GM18505 (cell line): ENCODE measurements around the gene NPHP4.
"Not testable (repeated sequence)": the region's sequence is repeated elsewhere in the genome, so short reads cannot be mapped to it uniquely, and the experiment has no call there.

ENCODE experiments used
- ATAC-seq: cut with Tn5 transposase; IDR thresholded peaks from one replicate; pipeline ENCODE4 v1.9.1; 2021; ENCODE audit not compliant: unreplicated experiment
- POLR2A ChIP-seq: IDR thresholded peaks from 4 replicates; pipeline ENCODE4 v1.6.1; 2011; ENCODE audit warnings: borderline replicate concordance; ENCODE audit not compliant: insufficient read depth, insufficient read length; ENCODE audit errors: extremely low read depth

NPHP4 gene

DNA sequence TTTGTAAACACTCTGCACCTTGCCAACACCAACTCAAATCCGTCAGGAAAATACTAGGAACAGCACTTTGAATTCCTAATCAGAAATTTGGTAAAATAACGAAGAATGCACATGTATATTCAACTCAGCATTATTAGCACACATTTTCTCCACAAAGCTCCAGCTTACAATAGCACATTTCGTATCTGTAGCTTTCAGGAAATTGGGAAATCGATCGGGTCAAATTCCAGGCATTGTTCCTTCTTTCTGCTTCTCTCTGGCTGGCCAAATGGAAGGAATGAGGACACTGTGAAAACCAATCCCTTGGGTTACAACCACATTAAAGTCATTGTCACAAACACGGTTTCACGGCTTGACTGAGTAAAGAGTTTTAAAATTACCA lies 58.6 kb downstream of the NPHP4 start:
- no peak for ATAC-seq
- TF ChIP-seq POLR2A: no peak

DNA sequence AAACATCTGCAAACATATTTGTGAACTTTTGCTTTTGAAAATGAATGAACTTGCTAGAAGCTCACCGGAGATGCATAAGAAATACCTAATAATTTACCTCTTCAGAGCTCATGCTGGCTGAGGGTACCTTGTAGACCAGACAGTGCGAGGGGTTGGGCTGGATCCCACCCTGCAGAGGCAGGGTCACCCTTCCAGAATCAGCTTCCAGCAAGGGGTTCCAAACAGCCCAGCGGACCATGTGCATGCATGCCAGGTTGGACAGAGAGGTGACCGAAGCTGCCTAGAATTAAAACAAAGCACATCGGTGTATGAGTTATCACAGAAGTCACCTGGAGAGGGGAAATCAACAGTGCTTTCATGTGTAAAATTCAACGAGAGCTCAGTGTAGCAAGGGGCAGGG lies 59.2 kb downstream of the NPHP4 start:
- TF ChIP-seq POLR2A: no peak
- no peak for ATAC-seq

DNA sequence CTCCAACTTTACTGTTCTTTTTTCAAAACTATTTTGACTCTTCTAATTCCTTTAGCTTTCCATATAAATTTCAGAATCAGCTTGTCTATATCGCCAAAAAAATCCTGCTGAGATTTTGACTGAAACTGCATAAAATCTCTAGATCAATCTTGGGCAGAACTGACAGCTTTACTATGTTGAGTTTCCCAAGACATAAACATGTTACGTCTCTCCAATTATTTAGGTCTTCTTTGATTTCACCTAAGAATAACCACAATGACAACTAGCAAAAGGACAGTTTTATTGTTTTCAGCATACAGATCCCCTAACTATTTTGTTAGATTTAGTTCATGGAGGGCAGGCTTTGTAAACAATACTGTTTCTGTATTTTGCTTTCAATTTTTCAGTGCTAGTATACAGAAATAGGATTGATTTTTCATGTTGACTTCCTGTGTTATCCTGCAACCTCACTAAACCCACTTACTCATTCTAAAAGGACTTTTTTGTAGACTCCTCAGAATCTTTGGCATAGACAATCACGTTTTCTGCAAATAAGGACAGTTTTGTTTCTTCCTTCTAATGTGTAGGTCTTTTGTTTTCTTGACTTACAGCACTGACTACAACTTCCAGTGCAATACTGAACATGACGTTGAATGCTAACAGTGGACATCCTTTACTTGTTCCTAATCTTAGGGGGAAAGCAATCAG lies 63.4 kb downstream of the NPHP4 start:
- no peak for TF ChIP-seq POLR2A
- no peak for ATAC-seq

DNA sequence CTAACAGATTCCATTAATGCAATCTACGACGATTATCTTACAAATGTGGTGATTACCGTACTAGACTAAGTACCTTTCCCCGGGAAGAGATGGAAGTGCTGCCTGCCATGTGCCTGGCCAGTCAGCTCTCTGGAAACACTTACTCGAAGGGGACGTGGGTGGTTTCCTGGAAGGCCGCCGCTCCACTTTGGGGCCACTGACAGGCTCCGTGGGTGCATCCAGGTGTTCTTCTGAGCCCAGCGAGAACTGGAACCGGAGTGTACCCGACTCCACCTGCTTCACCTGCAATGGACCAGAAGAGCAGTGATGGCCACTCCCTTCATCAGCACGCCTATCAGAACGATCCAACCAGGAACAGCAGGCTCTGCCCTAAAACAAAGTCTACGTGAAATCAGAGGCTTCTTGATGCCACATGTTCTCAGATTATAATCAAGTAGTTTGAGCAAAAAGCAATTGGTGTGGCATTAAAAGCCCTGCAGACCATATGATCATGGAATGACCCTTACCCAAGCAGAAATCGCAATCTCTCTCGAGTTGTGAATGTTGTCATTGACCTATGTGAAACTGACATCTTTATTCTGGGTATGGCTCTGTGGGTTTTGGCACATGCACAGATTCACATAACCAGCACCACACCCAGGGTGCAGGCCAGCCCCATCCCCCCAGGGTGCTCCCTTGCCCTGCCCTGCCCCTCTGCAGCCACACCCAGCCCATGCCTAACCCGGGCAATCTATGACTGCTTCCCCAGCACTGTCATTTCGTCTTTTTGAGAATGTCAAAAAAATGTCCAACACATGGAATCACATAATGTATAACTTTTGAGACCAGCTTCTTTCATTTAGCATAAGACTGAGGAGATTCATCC lies 64.5 kb downstream of the NPHP4 start:
- no peak for ATAC-seq
- no peak for TF ChIP-seq POLR2A

DNA sequence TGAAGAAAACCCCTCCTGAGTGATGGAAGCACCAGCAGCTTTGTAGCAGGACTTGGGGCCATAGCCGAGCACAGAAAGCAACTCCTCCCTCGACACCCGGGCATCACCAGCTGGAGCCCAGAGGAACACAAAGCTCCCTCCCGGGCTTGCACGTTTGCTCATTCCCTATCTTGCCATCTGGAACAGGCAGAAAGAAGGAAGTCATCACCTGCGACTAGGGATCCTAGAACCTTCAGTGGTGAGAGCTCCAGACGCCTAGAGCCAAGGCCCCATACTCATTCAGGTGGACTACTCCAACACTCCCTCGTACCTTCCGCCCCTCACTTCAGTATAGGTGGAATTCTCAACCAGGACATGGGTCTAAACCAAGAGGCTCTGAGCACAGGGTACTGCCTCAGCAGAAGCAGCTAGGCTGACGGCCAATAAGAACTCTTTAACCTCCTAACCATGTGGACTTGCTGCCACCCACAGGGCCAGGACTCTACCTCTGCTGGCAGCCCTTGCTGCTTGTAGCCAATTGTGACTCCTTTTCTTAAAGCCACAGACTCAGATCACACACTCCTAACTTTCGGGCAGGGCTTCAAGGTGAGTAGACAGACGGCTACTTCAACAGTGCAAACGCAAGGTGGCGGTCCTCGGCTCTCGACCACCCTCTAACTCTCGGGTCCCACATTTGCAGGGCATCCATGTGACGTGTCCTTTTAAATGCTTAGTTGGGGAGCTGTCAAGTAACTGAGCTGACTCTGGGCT lies 65.4 kb downstream of the NPHP4 start:
- no peak for TF ChIP-seq POLR2A
- no peak for ATAC-seq

DNA sequence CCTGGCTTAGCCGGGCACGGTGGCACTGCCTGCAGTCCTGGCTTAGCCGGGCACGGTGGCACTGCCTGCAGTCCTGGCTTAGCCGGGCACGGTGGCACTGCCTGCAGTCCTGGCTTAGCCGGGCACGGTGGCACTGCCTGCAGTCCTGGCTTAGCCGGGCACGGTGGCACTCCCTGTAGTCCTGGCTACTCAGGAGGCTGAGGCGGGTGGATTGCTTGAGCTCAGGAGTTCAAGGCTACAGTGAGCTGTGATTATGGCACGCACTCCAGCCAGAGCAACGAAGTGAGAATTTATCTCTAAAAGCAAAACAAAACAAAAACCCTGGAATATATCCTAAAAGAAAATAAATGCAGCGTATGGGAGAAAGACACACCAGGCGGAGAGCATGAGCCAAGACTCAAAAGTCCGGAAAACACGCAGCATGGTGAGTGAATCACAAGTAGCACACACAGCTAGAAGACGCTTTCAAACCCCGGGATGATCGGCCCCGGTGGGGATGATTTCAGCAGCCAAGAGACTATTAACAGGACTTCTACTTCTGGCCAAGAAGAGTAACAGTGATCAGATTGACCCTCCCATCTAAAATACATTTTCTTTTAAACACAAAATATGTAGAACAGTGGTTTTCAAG lies 69.4 kb downstream of the NPHP4 start:
- ATAC-seq: not testable (repeated sequence)

DNA sequence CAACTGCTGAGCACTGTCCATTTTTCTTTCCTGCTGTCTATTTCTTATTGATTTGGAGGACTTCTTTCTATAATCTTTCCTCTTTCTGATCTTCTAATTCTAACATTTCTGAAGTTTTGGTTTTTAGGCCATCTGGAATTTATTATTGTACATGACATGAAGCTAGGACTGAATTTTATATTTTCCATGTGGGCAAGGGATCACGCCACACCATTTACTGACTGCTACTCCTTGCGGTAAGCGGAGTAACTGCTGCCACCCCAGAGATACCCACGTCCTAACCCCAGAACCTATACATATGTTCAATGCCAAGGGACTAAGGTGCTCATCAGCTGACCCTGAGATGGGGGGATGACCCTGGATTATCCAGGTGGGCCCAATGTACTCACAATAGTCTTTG lies 70.6 kb downstream of the NPHP4 start:
- TF ChIP-seq POLR2A: no peak
- no peak for ATAC-seq

DNA sequence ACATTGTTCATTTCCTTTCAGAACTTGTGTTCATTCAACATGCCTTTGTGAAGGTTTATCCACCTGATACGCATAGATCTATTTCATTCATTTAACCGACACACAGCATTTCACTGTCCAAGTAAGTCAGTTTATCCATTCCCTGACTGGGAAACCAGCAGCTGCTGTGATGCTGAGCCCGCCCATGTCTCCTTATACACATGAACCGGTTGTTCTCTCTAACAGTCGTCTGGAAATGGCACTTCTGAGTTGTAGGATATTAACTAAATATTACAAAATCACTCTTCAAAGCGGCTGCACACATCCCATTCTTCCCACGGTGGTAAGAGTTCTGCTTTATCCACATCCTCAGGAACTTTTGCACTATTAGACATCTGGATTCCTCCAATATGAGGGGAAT lies 71.1 kb downstream of the NPHP4 start:
- TF ChIP-seq POLR2A: no peak
- no peak for ATAC-seq

DNA sequence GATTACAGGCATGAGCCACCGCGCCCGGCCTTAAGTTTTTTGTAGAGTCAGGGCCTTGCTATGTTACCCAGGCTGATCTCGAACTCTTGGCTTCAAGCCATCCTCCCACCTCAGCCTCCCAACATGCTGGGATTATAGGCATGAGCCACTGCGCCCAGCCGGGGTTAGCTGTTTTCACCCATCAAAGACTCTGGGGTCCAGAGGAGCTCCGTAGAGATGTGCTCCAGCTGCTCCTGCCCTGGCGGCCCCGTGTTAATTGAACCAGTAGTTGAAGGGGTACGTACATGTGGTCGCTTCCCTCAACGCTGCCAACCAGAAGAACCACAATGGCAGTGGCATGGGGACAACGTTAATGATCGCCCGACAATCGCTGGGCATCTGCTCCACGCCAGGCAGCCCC lies 72.0 kb downstream of the NPHP4 start:
- ATAC-seq: no peak
- no peak for TF ChIP-seq POLR2A

DNA sequence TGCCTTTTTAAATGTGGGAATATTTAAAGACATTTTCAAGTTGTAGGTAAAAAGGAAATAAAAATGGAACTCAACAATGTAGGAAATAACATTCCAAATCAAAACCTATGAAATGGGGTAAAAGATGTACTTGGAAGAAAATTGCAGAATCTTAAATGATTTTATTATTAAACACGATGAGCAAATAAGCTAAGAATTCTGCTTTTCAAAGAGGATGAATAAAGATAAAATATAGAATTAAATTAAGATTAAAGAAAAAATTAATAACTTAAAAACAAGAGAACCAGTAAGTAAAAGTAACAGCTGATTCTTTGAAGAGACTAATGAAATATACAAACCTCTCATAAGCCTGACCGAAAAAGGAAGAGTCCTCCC lies 74.0 kb downstream of the NPHP4 start:
- no peak for TF ChIP-seq POLR2A
- ATAC-seq: no peak

DNA sequence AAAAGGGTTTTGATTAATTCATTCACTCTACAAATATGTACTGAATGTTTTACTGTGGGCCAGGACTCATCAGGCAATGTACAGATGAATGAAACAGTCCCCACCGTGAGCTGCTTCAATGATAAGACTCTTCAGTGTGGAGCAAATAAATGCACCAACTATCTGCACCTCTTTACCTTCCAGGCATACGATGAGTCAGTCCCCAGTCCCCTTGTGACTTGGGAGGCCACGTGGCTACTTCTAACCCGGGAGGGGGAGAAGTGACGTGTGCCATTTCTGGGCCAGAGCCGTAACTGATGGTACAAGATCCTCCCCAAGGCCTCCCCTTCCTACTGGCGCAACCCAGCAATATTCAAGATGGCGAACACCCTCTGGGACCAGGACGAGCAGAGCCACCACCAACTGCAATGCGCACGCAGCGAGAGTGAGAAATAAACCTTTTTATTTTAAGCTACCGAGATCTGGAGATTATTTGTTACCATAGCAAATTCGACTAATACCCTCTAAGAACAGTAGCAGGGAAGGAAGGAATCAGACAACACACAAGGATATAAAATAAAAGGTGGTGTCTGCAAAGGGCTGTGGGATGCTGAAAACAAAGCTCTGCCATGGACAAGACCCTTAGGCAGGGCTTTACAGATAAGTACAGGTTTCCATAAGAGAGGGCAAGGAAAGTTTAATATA lies 74.5 kb downstream of the NPHP4 start:
- ATAC-seq: no peak
- TF ChIP-seq POLR2A: no peak

DNA sequence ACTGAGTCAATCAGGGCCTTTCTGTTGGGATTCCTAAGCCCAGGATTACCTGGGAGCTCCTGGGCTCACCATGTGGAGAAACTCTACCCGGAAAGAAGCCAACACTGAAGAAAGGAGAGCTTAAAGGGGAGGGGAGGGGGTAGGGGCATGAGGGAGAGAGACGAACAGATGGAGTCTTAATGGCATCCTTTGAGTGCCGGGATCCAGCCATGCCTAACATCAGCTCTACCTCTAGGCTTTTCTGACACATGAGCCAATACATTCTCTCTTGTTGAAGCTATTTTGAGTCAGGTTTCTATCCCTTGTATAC lies 75.0 kb downstream of the NPHP4 start:
- ATAC-seq: no peak
- no peak for TF ChIP-seq POLR2A
